GM21360 (cell line): ENCODE results near the gene CEP63.
"Not testable (repeated sequence)": the region's sequence is repeated elsewhere in the genome, so short reads cannot be mapped to it uniquely, and the experiment has no call there.

Source experiments
- ATAC-seq: cut with Tn5 transposase; IDR thresholded peaks from one replicate; pipeline ENCODE4 v1.9.1; 2021; ENCODE audit warnings: mild to moderate bottlenecking, moderate library complexity; ENCODE audit not compliant: unreplicated experiment

The CEP63 gene

GRCh38 chr3:134505485-134505884 lies 19.6 kb downstream of the CEP63 start:
- ATAC-seq, result no peak

GRCh38 chr3:134511500-134511899 lies 25.6 kb downstream of the CEP63 start:
- no peak for ATAC-seq

GRCh38 chr3:134516905-134517304 lies 31.0 kb downstream of the CEP63 start:
- ATAC-seq, result no peak

GRCh38 chr3:134517791-134518190 lies 31.9 kb downstream of the CEP63 start:
- no peak for ATAC-seq

- ATAC-seq, result no peak
Observed at GRCh38 chr3:134522541-134522940, 36.7 kb downstream of the CEP63 start.

- no peak for ATAC-seq
Observed at GRCh38 chr3:134525293-134525692, 39.4 kb downstream of the CEP63 start.

GRCh38 chr3:134526319-134526718 lies 40.5 kb downstream of the CEP63 start:
- ATAC-seq, result no peak

GRCh38 chr3:134527037-134527436 lies 41.2 kb downstream of the CEP63 start:
- no peak for ATAC-seq

- no peak for ATAC-seq
Observed at GRCh38 chr3:134527538-134528186, 41.8 kb downstream of the CEP63 start.

- no peak for ATAC-seq
Observed at GRCh38 chr3:134533493-134533892, 47.6 kb downstream of the CEP63 start.

GRCh38 chr3:134535186-134535970 lies 49.5 kb downstream of the CEP63 start:
- no peak for ATAC-seq

GRCh38 chr3:134536781-134537180 lies 50.9 kb downstream of the CEP63 start:
- ATAC-seq, result no peak

GRCh38 chr3:134542287-134542958 lies 56.6 kb downstream of the CEP63 start:
- no peak for ATAC-seq

- no peak for ATAC-seq
Observed at GRCh38 chr3:134543113-134543512, 57.3 kb downstream of the CEP63 start.

- ATAC-seq, result no peak
Observed at GRCh38 chr3:134544316-134544715, 58.5 kb downstream of the CEP63 start.

GRCh38 chr3:134544783-134545182 lies 58.9 kb downstream of the CEP63 start:
- not testable (repeated sequence) for ATAC-seq

GRCh38 chr3:134545818-134546217 lies 60.0 kb downstream of the CEP63 start:
- no peak for ATAC-seq

- no peak for ATAC-seq
Observed at GRCh38 chr3:134552784-134553183, 66.9 kb downstream of the CEP63 start.

GRCh38 chr3:134559591-134559990 lies 73.7 kb downstream of the CEP63 start:
- ATAC-seq, result no peak

GRCh38 chr3:134562055-134562454 lies 76.2 kb downstream of the CEP63 start:
- ATAC-seq, result no peak

- ATAC-seq, result no peak
Observed at GRCh38 chr3:134563601-134564000, 77.7 kb downstream of the CEP63 start.

- no peak for ATAC-seq
Observed at GRCh38 chr3:134564991-134565390, 79.1 kb downstream of the CEP63 start.
